ENCODE data around the gene CTSW. TPM values are rescaled to one million over a fixed set of nuclear protein-coding genes. Genes with fewer than 3 reads are reported as not detected.

CTSW gene
- total RNA-seq, 2 donors from 2014 or later, result not detected

DNA sequence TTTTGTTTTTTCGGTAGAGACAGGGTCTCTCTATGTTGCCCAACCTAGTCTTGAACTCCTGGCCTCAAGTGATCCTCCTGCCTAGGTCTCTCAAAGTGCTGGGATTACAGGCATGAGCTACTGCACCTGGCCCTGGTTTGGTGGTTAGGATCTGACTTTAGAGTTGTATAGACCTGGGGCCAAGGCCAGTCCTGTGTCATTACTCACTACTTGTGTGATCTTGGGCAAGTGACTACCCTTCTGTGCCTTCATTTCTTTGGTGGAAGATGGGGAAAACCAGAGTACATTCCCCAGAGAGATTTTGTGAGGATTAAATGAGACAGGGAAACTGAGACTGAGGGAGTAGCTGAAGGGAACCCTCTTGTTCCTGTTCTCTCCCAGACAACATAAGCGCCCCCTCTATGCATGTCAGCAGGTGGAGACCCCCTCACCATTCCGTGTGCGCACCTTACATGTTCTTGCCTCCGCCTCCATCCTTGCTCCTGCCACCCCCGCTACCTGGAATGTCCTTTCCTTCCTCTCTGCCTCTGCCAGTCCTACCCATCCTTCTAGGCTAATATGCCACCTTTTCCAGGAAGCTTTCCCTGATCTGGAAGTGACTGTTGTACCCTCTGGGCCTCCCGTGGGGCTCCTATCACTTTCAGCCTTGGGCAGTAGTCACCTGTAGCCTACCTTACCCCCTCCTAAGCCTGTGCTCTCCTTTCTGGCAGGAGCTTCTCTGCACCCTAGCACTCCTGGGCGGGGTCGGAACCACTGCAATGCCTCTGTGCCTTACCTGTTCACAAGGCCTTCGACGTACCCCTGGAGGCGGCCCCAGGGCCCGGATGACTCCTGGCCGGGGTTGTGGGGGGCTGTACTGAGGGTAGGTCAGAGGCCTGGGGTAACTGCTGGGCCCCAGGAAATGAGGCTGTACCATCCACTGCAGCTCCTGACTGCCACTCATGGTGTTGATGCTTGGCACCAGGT is 16.7 kb downstream of the CTSW start:
- no peak for DNase-seq
- Mint-ChIP-seq H3K27ac (no peak overlapping the region), H3K4me1 (peaks cover 11% of the 10 kb centered on the region), H3K27me3 (ENCODE audit: insufficient read depth) (peaks cover 54% of the 10 kb centered on the region), H3K36me3 (ENCODE audit: low read depth) (no peaks in the 10 kb centered on the region), H3K4me3 (no peak overlapping the region), H3K9me3 (no peaks in the 10 kb centered on the region)
- Histone ChIP-seq H3K9ac (ENCODE audit: extremely low read depth, low read length, poor library complexity, severe bottlenecking) (no peak overlapping the region), H3K4me1 (ENCODE audit: control insufficient read depth, insufficient read depth, low read length) (no peaks in the 10 kb centered on the region), H3K27me3 (ENCODE audit: control insufficient read depth, insufficient read depth, low read length, poor library complexity, severe bottlenecking) (peaks cover 33% of the 10 kb centered on the region), H3K4me3 (ENCODE audit: low read length) (no peak overlapping the region), H3K27ac (ENCODE audit: low read depth, low read length) (no peak overlapping the region), H3K36me3 (ENCODE audit: control insufficient read depth, insufficient read depth, low read length) (no peaks in the 10 kb centered on the region), H3K9me3 (ENCODE audit: control insufficient read depth, low read length) (no peaks in the 10 kb centered on the region)
- 89 to 98% methylated on average over 10 to 14 of the region's 14 CpGs for WGBS, 2 experiments (ENCODE audit: insufficient coverage in 1 of 2, insufficient read length in 1 of 2)
- TF ChIP-seq, protein P1, sequence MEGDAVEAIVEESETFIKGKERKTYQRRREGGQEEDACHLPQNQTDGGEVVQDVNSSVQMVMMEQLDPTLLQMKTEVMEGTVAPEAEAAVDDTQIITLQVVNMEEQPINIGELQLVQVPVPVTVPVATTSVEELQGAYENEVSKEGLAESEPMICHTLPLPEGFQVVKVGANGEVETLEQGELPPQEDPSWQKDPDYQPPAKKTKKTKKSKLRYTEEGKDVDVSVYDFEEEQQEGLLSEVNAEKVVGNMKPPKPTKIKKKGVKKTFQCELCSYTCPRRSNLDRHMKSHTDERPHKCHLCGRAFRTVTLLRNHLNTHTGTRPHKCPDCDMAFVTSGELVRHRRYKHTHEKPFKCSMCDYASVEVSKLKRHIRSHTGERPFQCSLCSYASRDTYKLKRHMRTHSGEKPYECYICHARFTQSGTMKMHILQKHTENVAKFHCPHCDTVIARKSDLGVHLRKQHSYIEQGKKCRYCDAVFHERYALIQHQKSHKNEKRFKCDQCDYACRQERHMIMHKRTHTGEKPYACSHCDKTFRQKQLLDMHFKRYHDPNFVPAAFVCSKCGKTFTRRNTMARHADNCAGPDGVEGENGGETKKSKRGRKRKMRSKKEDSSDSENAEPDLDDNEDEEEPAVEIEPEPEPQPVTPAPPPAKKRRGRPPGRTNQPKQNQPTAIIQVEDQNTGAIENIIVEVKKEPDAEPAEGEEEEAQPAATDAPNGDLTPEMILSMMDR (conservative IDR thresholded peaks at IDR 0.05), result no peak

DNA sequence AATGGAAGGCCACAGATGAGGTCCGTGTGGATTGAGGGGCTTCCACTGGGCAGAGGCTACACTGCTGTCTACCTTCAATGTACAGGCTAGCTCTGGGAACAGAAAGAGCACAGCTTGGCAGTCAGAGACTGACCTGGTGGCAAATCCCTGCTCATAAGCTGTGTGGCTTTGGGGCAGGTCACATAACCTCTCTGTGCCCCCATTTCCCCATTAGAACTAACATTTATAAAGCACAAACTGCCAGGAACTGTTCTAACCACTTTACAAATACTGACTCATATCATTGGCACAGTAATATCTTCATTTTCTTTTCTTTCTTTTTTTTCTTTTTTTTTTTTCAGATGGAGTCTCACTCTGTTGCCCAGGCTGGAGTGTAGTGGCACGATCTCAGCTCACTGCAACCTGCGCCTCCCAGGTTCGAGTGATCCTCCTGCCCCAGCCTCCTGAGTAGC is 17.4 kb downstream of the CTSW start:
- H3K4me3 Mint-ChIP-seq, result no peak overlapping the region
- Histone ChIP-seq H3K27me3 (ENCODE audit: control insufficient read depth, insufficient read depth, low read length, poor library complexity, severe bottlenecking) (peaks cover 40% of the 10 kb centered on the region), H3K4me3 (ENCODE audit: low read length) (no peak overlapping the region), H3K9me3 (ENCODE audit: control insufficient read depth, low read length) (no peaks in the 10 kb centered on the region), H3K27ac (ENCODE audit: low read depth, low read length) (no peak overlapping the region), H3K9ac (ENCODE audit: extremely low read depth, low read length, poor library complexity, severe bottlenecking) (no peak overlapping the region), H3K36me3 (ENCODE audit: control insufficient read depth, insufficient read depth, low read length) (no peaks in the 10 kb centered on the region), H3K4me1 (ENCODE audit: control insufficient read depth, insufficient read depth, low read length) (no peaks in the 10 kb centered on the region)
- H3K27me3 Mint-ChIP-seq (ENCODE audit: insufficient read depth), result peaks cover 61% of the 10 kb centered on the region
- WGBS, 2 experiments (ENCODE audit: insufficient coverage in 1 of 2, insufficient read length in 1 of 2), result 83 to 91% methylated on average over 4 of the region's 4 CpGs
- DNase-seq, result no peak
- TF ChIP-seq, protein P1 (conservative IDR thresholded peaks at IDR 0.05), result no peak
- no peak overlapping the region for H3K27ac Mint-ChIP-seq
- no peaks in the 10 kb centered on the region for H3K9me3 Mint-ChIP-seq
- peaks cover 11% of the 10 kb centered on the region for H3K4me1 Mint-ChIP-seq
- H3K36me3 Mint-ChIP-seq (ENCODE audit: low read depth), result no peaks in the 10 kb centered on the region

DNA sequence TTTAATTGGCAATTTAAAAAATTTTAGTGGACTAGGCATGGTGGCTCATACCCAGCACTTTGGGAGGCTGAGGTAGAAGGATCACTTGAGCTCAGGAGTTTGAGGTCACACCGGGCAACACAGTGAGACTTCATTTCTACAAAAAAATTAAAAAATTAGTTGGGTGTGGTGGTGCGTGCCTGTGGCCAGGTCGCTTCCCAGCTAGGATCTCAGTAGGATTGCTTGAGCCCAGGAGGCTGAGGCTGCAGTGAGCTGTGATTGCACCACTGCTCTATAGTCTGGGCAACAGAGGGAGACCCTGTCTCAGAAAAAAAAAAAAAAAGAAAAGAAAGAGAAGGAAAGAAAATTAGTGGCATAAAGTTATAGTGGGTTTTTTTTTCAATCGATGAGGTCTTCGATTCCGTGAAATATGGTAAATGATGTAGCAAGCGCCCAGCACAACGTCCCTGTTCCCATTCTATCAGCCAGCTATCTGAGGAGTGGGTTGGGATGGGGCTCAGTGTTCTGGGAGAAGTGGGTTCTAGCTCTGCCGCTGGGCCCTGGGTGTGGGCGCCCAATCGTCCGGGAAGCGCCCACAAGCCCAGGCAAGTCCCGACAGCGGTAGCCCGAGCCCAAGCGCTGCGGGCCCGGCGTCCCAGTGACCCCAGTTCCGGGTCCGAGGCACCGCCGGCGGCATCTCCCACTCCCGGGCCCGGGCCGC is 19.2 kb downstream of the CTSW start:
- TF ChIP-seq, protein P1 (conservative IDR thresholded peaks at IDR 0.05), result no peak
- Histone ChIP-seq H3K27me3 (ENCODE audit: control insufficient read depth, insufficient read depth, low read length, poor library complexity, severe bottlenecking) (peaks cover 49% of the 10 kb centered on the region), H3K9ac (ENCODE audit: extremely low read depth, low read length, poor library complexity, severe bottlenecking) (no peak overlapping the region)

More for the DNA sequence above, 19.2 kb downstream of the CTSW start:
- no peaks in the 10 kb centered on the region for H3K36me3 ChIP-seq (ENCODE audit: control insufficient read depth, insufficient read depth, low read length)
- 30 to 45% methylated on average over 12 to 28 of the region's 28 CpGs for WGBS, 2 experiments (ENCODE audit: insufficient coverage in 1 of 2, insufficient read length in 1 of 2)
- no peaks in the 10 kb centered on the region for H3K9me3 Mint-ChIP-seq
- peaks cover 10% of the 10 kb centered on the region for H3K4me1 Mint-ChIP-seq
- H3K36me3 Mint-ChIP-seq (ENCODE audit: low read depth), result no peaks in the 10 kb centered on the region
- peak overlapping the region; percentile 35 for H3K4me3 ChIP-seq (ENCODE audit: low read length)
- DNase-seq, result no peak
- H3K9me3 ChIP-seq (ENCODE audit: control insufficient read depth, low read length), result no peaks in the 10 kb centered on the region
- no peak overlapping the region for H3K27ac Mint-ChIP-seq
- H3K4me1 ChIP-seq (ENCODE audit: control insufficient read depth, insufficient read depth, low read length), result peaks cover 3% of the 10 kb centered on the region
- H3K27ac ChIP-seq (ENCODE audit: low read depth, low read length), result no peak overlapping the region
- peaks cover 79% of the 10 kb centered on the region for H3K27me3 Mint-ChIP-seq (ENCODE audit: insufficient read depth)
- H3K4me3 Mint-ChIP-seq, result peak overlapping the region; percentile 39
